ENCODE data around the gene AP1G2. TPM values are rescaled to one million over a fixed set of nuclear protein-coding genes. Genes with fewer than 3 reads are reported as not detected.

The AP1G2 gene
- total and polyA plus RNA-seq, 2 of the 13 experiments (the other 11 are each of a cell fraction or from before 2014, with no cell fraction given) = 96.9 to 611 TPM

GRCh38 chr14:23577710-23578392 is 10.3 kb upstream of the AP1G2 start:
- FAIRE-seq (no peak), DNase-seq (ENCODE audit: low spot score) (no peak), ATAC-seq (no peak)
- no peak overlapping the region for H3K9ac ChIP-seq (ENCODE audit: insufficient read depth, low read depth, low read length)
- ChIA-PET POLR2A (interaction anchor here (8.8 kb wide), 1 partner anchor 59 kb away, joined by 924 read pairs; the partner anchor contains the start of gene DHRS2), CTCF (ENCODE audit: low intra/inter-chr PET ratio, low total read pairs) (interaction anchor here (1.7 kb wide), 1 partner anchor 9 kb away, joined by 3 read pairs; no protein-coding TSS in a partner anchor)
- intact Hi-C loops (cut with micrococcal nuclease; ENCODE audit: unreplicated experiment) (no loop called here), in situ Hi-C loops (cut with HindIII; ENCODE audit: extremely low pct_ligation_motif_present, low pct_unique_long_range_greater_than_20kb) (no loop called here)
- no peak overlapping the region for H2AFZ ChIP-seq (ENCODE audit: low read length)
- H3K36me3 ChIP-seq (replicated peaks in 1 of 2; ENCODE audit: control insufficient read depth in 1 of 2, insufficient read depth in 2 of 2, low read length in 2 of 2) = no peaks in the 10 kb centered on the region
- no peak overlapping the region for H3K27ac ChIP-seq (ENCODE audit: extremely low read length, insufficient read depth, low read length)
- H3K9me3 ChIP-seq (ENCODE audit: low read length) = no peaks in the 10 kb centered on the region
- H3K27me3 ChIP-seq (ENCODE audit: control insufficient read depth in 1 of 2, insufficient read depth in 2 of 2, low read length in 2 of 2) = no peaks in the 10 kb centered on the region
- peaks cover 45% of the 10 kb centered on the region for H3K4me1 ChIP-seq (ENCODE audit: insufficient read depth, low read length)
- H3K4me2 ChIP-seq (ENCODE audit: low read depth, low read length) = no peak overlapping the region
- WGBS (ENCODE audit: low lambda C conversion rate) = 52% methylated on average over 24 of the region's 24 CpGs
- no peaks in the 10 kb centered on the region for H3K79me2 ChIP-seq (ENCODE audit: insufficient read depth, low read length)
- no TSS peak for BruUV-seq (replicated peaks)
- TF ChIP-seq NFE2L2 (IDR thresholded peaks at IDR 0.05; ENCODE audit: low read length) (no peak), IRX3 (CRISPR knock-in tag; IDR thresholded peaks at IDR 0.05; ENCODE audit: borderline replicate concordance, low read depth) (no peak), ZNF672 (CRISPR knock-in tag; IDR thresholded peaks at IDR 0.05) (no peak), HNRNPK (IDR thresholded peaks at IDR 0.05; ENCODE audit: low read depth, low read length, poor library complexity, severe bottlenecking) (peak; percentile 19), ATM (IDR thresholded peaks at IDR 0.05; ENCODE audit: borderline replicate concordance) (no peak), FLYWCH1 (CRISPR knock-in tag; IDR thresholded peaks at IDR 0.05) (no peak), CC2D1A (CRISPR knock-in tag; IDR thresholded peaks at IDR 0.05) (no peak), MXI1 (IDR thresholded peaks at IDR 0.05; ENCODE audit: borderline replicate concordance, low read depth, low read length) (no peak), PCBP1 (IDR thresholded peaks at IDR 0.05; ENCODE audit: borderline replicate concordance, low read depth, low read length) (0 out of 2 replicates have a peak, but pooled peaks have one; percentile 63), ZNF430 (CRISPR knock-in tag; IDR thresholded peaks at IDR 0.05) (no peak), NKX3-1 (CRISPR knock-in tag; IDR thresholded peaks at IDR 0.05) (no peak)
- TF ChIP-seq, protein P1, sequence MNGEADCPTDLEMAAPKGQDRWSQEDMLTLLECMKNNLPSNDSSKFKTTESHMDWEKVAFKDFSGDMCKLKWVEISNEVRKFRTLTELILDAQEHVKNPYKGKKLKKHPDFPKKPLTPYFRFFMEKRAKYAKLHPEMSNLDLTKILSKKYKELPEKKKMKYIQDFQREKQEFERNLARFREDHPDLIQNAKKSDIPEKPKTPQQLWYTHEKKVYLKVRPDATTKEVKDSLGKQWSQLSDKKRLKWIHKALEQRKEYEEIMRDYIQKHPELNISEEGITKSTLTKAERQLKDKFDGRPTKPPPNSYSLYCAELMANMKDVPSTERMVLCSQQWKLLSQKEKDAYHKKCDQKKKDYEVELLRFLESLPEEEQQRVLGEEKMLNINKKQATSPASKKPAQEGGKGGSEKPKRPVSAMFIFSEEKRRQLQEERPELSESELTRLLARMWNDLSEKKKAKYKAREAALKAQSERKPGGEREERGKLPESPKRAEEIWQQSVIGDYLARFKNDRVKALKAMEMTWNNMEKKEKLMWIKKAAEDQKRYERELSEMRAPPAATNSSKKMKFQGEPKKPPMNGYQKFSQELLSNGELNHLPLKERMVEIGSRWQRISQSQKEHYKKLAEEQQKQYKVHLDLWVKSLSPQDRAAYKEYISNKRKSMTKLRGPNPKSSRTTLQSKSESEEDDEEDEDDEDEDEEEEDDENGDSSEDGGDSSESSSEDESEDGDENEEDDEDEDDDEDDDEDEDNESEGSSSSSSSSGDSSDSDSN (CRISPR knock-in tag; IDR thresholded peaks at IDR 0.05) = no peak
- H4K20me1 ChIP-seq (ENCODE audit: insufficient read depth, low read length) = no peaks in the 10 kb centered on the region
- H3K4me3 ChIP-seq (replicated peaks in 1 of 3; ENCODE audit: insufficient read depth in 1 of 3, low read depth in 2 of 3, low read length in 3 of 3) = no peak overlapping the region
